H9 (cell line): ENCODE data around the gene ZNF771. TPM values are rescaled to one million over a fixed set of nuclear protein-coding genes. Genes with fewer than 3 reads are reported as not detected.

Source experiments
- DNase-seq: peaks from one replicate; pipeline ENCODE4 v3.0.0-alpha.2; 2017
- H2AFZ ChIP-seq: one replicate; pipeline ENCODE4 v1.6.1; 2013; ENCODE audit warnings: mild to moderate bottlenecking, low read length, control low read depth, moderate library complexity
- H2AK5ac ChIP-seq: 2 replicates; pipeline ENCODE4 v1.6.1; 2013; ENCODE audit warnings: low read length, control low read depth, mixed read lengths; ENCODE audit not compliant: insufficient read length
- H2BK120ac ChIP-seq: one replicate; pipeline ENCODE4 v1.6.1; 2013; ENCODE audit warnings: low read depth, mild to moderate bottlenecking, low read length, control low read depth, inconsistent platforms; ENCODE audit not compliant: poor library complexity, severe bottlenecking
- H2BK12ac ChIP-seq: 2 replicates; pipeline ENCODE4 v1.6.1; 2013; ENCODE audit warnings: low read length, control low read depth, mixed read lengths, low read depth; ENCODE audit not compliant: insufficient read length
- H2BK15ac ChIP-seq: 2 replicates; pipeline ENCODE4 v1.6.1; 2013; ENCODE audit warnings: low read depth, low read length, control low read depth
- H2BK20ac ChIP-seq: one replicate; pipeline ENCODE4 v1.6.1; 2013; ENCODE audit warnings: low read depth, mild to moderate bottlenecking, low read length, control low read depth, inconsistent platforms; ENCODE audit not compliant: poor library complexity, severe bottlenecking
- H2BK5ac ChIP-seq: 2 replicates; pipeline ENCODE4 v1.6.1; 2013; ENCODE audit warnings: low read length, control low read depth, mixed read lengths; ENCODE audit not compliant: insufficient read length
- H3K14ac ChIP-seq: 2 replicates; pipeline ENCODE4 v1.6.1; 2013; ENCODE audit warnings: low read length, control low read depth; ENCODE audit not compliant: insufficient read depth
- H3K18ac ChIP-seq: 2 replicates; pipeline ENCODE4 v1.6.1; 2013; ENCODE audit warnings: low read depth, mild to moderate bottlenecking, mixed read lengths, low read length, control low read depth; ENCODE audit not compliant: insufficient read length
- H3K23ac ChIP-seq: 2 replicates; pipeline ENCODE4 v1.6.1; 2013; ENCODE audit warnings: low read length, control low read depth, mixed read lengths, low read depth; ENCODE audit not compliant: insufficient read length
- H3K23me2 ChIP-seq: 2 replicates; pipeline ENCODE4 v1.6.1; 2013; ENCODE audit warnings: low read depth, mild to moderate bottlenecking, mixed read lengths, low read length, control low read depth; ENCODE audit not compliant: insufficient read length, poor library complexity, severe bottlenecking
- H3K27ac ChIP-seq: 2 replicates; pipeline ENCODE4 v1.5.1; 2013; ENCODE audit warnings: low read length, control low read depth, mixed read lengths, low read depth; ENCODE audit not compliant: insufficient read length
- H3K27me3 ChIP-seq: 2 replicates; pipeline ENCODE4 v1.6.1; 2013; ENCODE audit warnings: low read length, control low read depth, inconsistent platforms; ENCODE audit not compliant: insufficient read depth
- H3K4ac ChIP-seq: 2 replicates; pipeline ENCODE4 v1.6.1; 2013; ENCODE audit warnings: low read depth, mild to moderate bottlenecking, control low read depth, inconsistent platforms, low read length, moderate library complexity
- H3K4me1 ChIP-seq: 2 replicates; pipeline ENCODE4 v1.6.1; 2013; ENCODE audit warnings: low read length, control low read depth, inconsistent platforms; ENCODE audit not compliant: insufficient read depth
- H3K4me2 ChIP-seq: 2 replicates; pipeline ENCODE4 v1.6.1; 2013; ENCODE audit warnings: low read length, control low read depth, mixed read lengths; ENCODE audit not compliant: insufficient read length, insufficient read depth
- H3K56ac ChIP-seq: 2 replicates; pipeline ENCODE4 v1.6.1; 2013; ENCODE audit warnings: low read depth, mild to moderate bottlenecking, mixed read lengths, low read length, control low read depth; ENCODE audit not compliant: insufficient read length
- H3K79me1 ChIP-seq: 2 replicates; pipeline ENCODE4 v1.6.1; 2013; ENCODE audit warnings: low read depth, mild to moderate bottlenecking, moderate library complexity, low read length, control low read depth, inconsistent platforms; ENCODE audit not compliant: insufficient read depth, poor library complexity, severe bottlenecking
- H3K79me2 ChIP-seq: 2 replicates; pipeline ENCODE4 v1.6.1; 2013; ENCODE audit warnings: low read length, control low read depth, inconsistent platforms; ENCODE audit not compliant: insufficient read depth
- H3K9ac ChIP-seq: 2 replicates; pipeline ENCODE4 v1.6.1; 2013; ENCODE audit warnings: low read length, control low read depth, mixed read lengths; ENCODE audit not compliant: insufficient read length; ENCODE audit errors: extremely low read depth
- H3K9me3 ChIP-seq: one replicate; pipeline ENCODE4 v1.6.1; 2013; ENCODE audit warnings: low read depth, low read length, inconsistent platforms; ENCODE audit not compliant: control insufficient read depth
- H3T11ph ChIP-seq: one replicate; pipeline ENCODE4 v1.6.1; 2013; ENCODE audit warnings: mild to moderate bottlenecking, low read length, control low read depth, inconsistent platforms
- H4K20me1 ChIP-seq: one replicate; pipeline ENCODE4 v1.6.1; 2013; ENCODE audit not compliant: control insufficient read depth, insufficient read length, insufficient read depth
- H4K5ac ChIP-seq: 2 replicates; pipeline ENCODE4 v1.6.1; 2013; ENCODE audit warnings: low read depth, mild to moderate bottlenecking, mixed read lengths, low read length, control low read depth; ENCODE audit not compliant: insufficient read length
- H4K8ac ChIP-seq: replicated peaks from 2 replicates; pipeline ENCODE4 v1.6.1; 2013; ENCODE audit warnings: low read length, control low read depth, mixed read lengths, low read depth; ENCODE audit not compliant: insufficient read length
- H4K91ac ChIP-seq: 2 replicates; pipeline ENCODE4 v1.6.1; 2013; ENCODE audit warnings: low read depth, mild to moderate bottlenecking, moderate library complexity, mixed read lengths, low read length, control low read depth; ENCODE audit not compliant: insufficient read length
- H3K27ac Mint-ChIP-seq, 3 experiments: 2 replicates in 2 of 3; 3 replicates in 1 of 3; pipeline ENCODE4 v1.8.0; 2020 to 2021; ENCODE audit warnings: mixed read lengths in 3 of 3, mild to moderate bottlenecking in 1 of 3, moderate library complexity in 1 of 3
- H3K27me3 Mint-ChIP-seq: 2 replicates; pipeline ENCODE4 v1.8.0; 2021; ENCODE audit warnings: low read depth, mild to moderate bottlenecking, moderate library complexity, mixed read lengths
- H3K36me3 Mint-ChIP-seq, 3 experiments: 2 replicates in 2 of 3; 3 replicates in 1 of 3; pipeline ENCODE4 v1.8.0; 2020 to 2021; ENCODE audit warnings: low read depth in 3 of 3, mixed read lengths in 3 of 3; ENCODE audit not compliant: insufficient read depth in 1 of 3
- H3K4me1 Mint-ChIP-seq, 2 experiments: 2 replicates each; pipeline ENCODE4 v1.8.0; 2020; ENCODE audit warnings: mixed read lengths in 2 of 2
- H3K4me3 Mint-ChIP-seq, 2 experiments: 2 replicates in 1 of 2; 3 replicates in 1 of 2; pipeline ENCODE4 v1.8.0; 2020 to 2021; ENCODE audit warnings: mild to moderate bottlenecking in 2 of 2, mixed read lengths in 2 of 2, moderate library complexity in 1 of 2
- H3K9me3 Mint-ChIP-seq, 2 experiments: 2 replicates in 1 of 2; 3 replicates in 1 of 2; pipeline ENCODE4 v1.8.0; 2020; ENCODE audit warnings: mild to moderate bottlenecking in 2 of 2, mixed read lengths in 2 of 2, moderate library complexity in 1 of 2
- WGBS: extraction: QIAGEN DNeasy Blood & Tissue Kit; methylation state at CpG from one replicate; pipeline ENCODE4 v1.1.7; 2013; ENCODE audit warnings: missing lambda C conversion rate, low lambda C conversion rate, mixed read lengths; ENCODE audit not compliant: insufficient read length; ENCODE audit errors: extremely low coverage; 5-methylcytosine and 5-hydroxymethylcytosine counted together
- total RNA-seq: library from RNA; stranded (reverse); gene quantifications from 2 replicates; pipeline ENCODE4 v1.2.1, GENCODE V29; 2021
- TF ChIP-seq, protein P1 (sequence below): fragments of 200-600 bp; sonication (generic); conservative IDR thresholded peaks from 3 replicates; pipeline ENCODE4 v1.8.0; 2021; ENCODE audit warnings: antibody characterized with exemption, mild to moderate bottlenecking

The ZNF771 gene
- total RNA-seq, 1 experiment from 2014 or later = 10.5 TPM

DNA sequence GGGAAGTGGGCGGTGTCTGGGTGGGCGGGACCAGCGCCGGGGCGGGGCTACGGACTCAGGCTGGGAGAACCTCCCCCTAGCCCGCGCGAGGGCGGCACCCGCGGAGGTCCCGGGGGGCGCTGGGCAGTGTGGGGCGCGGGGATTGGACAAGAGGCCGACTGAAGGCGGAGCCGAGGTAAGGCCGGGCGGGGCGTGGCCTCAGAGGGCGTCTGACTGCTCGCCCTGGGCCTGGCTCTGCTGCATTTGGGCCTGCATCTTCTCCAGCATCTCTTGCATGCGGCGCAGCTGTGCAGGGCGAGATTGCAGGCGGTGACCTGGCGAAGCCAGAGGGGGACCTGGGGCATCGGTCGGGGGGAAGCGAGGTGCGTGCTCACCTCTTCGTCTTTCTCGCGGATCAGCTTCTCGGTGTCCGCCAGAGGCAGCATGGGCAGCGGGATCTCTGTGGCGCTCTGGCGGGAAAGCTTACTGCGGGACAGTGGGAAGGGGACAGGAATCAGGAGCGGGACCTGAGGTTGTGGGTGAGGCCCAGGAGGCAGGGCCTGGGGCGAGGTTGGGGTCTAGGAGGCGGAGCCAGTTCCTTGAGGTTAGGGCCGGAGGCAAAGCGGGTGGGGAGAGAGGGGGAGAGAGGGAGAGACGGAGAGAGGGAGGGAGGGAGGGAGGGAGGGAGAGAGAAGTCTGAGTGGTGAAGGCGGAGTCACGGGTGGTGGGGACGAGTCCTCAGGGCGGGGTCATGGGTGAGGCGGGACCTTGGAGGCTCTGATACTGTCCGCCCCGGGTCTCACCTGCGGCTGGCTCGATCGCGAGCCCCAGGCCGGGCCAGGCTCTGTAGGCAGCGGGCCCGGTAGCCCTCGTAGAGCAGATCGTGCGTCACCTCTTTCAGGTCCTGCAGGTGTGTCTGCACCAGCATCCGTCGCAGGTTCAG, 28.9 kb upstream of the ZNF771 start:
- Histone ChIP-seq H3K9ac (peak overlapping the region; percentile 76), H3K4me2 (peak overlapping the region; percentile 55), H3K14ac (peak overlapping the region; percentile 88), H4K91ac (no peak overlapping the region), H3K27ac (peak overlapping the region; percentile 50), H3K23ac (no peak overlapping the region), H3K79me1 (no peaks in the 10 kb centered on the region), H3K56ac (no peak overlapping the region), H2BK20ac (no peak overlapping the region), H3K18ac (peak overlapping the region; percentile 73), H4K20me1 (no peaks in the 10 kb centered on the region), H3K9me3 (no peaks in the 10 kb centered on the region), H4K5ac (no peak overlapping the region), H4K8ac (no peak overlapping the region), H3K23me2 (peaks cover 13% of the 10 kb centered on the region), H3K27me3 (no peaks in the 10 kb centered on the region), H2BK5ac (no peak overlapping the region), H2BK120ac (no peak overlapping the region), H2BK12ac (no peak overlapping the region), H3K4ac (no peak overlapping the region), H2AFZ (no peak overlapping the region), H3K79me2 (no peaks in the 10 kb centered on the region), H3K4me1 (no peaks in the 10 kb centered on the region; the same call in 1 of the 2 replicates), H2BK15ac (no peak overlapping the region), H2AK5ac (no peak overlapping the region), H3T11ph (no peak overlapping the region)
- Mint-ChIP-seq H3K27ac (peak overlapping the region; percentile 99 to 100 (median 99)), H3K27me3 (no peaks in the 10 kb centered on the region; the same call in 1 of the 2 replicates), H3K4me1 (peaks cover 20 to 40% of the 10 kb centered on the region in 2 experiments), H3K4me3 (peak overlapping the region; percentile 87 to 95), H3K36me3 (peaks cover 2 to 4% (median 2%) of the 10 kb centered on the region in 3 experiments; a peak in 4 of 7 replicates), H3K9me3 (peaks cover 0 to 2% of the 10 kb centered on the region in 2 experiments; a peak in 2 of 5 replicates)
- TF ChIP-seq, protein P1, sequence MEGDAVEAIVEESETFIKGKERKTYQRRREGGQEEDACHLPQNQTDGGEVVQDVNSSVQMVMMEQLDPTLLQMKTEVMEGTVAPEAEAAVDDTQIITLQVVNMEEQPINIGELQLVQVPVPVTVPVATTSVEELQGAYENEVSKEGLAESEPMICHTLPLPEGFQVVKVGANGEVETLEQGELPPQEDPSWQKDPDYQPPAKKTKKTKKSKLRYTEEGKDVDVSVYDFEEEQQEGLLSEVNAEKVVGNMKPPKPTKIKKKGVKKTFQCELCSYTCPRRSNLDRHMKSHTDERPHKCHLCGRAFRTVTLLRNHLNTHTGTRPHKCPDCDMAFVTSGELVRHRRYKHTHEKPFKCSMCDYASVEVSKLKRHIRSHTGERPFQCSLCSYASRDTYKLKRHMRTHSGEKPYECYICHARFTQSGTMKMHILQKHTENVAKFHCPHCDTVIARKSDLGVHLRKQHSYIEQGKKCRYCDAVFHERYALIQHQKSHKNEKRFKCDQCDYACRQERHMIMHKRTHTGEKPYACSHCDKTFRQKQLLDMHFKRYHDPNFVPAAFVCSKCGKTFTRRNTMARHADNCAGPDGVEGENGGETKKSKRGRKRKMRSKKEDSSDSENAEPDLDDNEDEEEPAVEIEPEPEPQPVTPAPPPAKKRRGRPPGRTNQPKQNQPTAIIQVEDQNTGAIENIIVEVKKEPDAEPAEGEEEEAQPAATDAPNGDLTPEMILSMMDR = 0 out of 3 replicates have a peak, but pooled peaks have one; percentile 8
- DNase-seq = peak; percentile 98
- WGBS = no CpG with 5 or more reads among the region's 67 CpGs
